ENCODE results near the gene RFX8.
"Not testable (repeated sequence)": the region's sequence is repeated elsewhere in the genome, so short reads cannot be mapped to it uniquely, and the experiment has no call there.

Gene RFX8

GRCh38 chr2:101440127-101440738 lies 34.7 kb downstream of the RFX8 start:
- no peak for DNase-seq (ENCODE audit: low read depth)

GRCh38 chr2:101439716-101440115 lies 35.2 kb downstream of the RFX8 start:
- no peak for DNase-seq (ENCODE audit: low read depth)

- DNase-seq (ENCODE audit: low read depth): not testable (repeated sequence)
Observed at GRCh38 chr2:101438555-101438954, 36.4 kb downstream of the RFX8 start.

- DNase-seq (ENCODE audit: low read depth): no peak
Observed at GRCh38 chr2:101435001-101435862, 39.7 kb downstream of the RFX8 start.

DNA sequence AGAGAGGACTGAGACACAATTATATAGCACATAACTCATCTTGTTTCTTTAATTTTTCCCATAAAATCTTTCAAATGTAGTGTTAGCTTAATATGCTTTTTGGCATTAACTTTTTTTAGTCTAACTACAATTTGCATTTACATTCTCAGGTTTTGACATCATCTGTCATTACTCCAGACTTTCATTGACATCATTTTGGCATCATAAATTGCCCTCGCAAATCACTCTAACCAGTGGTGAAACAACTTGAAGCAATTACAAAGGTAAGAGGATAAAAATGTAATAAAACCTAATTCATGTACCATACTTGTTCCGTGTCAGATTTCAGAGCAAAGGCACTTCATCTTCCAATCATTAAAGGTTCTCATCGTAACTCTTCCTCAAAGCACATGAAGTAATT lies 41.4 kb downstream of the RFX8 start:
- no peak for DNase-seq (ENCODE audit: low read depth)

DNA sequence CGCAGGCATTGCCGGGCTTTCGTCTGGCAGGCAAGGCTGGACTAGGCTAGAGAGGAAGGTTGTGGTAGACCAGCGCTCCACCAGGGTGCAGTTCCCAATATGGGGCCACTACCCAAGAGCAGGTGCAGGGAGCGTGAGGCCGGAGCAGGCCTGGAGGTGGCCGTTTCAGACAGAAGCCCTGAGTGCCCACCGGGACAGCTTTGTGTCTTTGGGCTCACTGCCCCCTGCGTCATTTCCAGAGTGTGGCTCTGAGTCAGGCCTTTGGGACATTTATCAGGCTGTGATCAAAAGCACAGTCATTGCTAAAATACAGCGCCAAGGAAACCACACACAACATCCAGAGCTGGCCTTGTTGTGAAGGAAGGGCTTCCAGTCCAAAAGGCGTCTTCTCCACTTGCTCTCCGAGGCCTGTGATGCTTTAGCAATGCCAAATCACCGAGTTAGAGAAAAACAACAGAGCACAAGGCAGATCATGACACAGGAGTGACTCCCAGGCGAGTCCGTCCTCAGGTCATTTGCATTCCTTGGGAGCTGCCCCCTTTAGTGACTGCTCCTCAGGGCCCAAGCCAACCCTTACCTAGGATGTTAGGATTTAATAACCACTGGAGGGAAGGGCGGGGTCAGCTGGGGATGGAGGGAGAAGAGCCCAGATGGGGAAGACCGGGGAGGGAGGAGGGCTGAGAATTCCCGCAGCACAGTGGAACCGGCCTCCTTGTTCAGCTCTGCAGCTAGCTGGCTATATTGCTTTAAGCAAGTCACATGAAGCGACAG lies 42.3 kb downstream of the RFX8 start:
- DNase-seq (ENCODE audit: low read depth): peak; percentile 28

DNA sequence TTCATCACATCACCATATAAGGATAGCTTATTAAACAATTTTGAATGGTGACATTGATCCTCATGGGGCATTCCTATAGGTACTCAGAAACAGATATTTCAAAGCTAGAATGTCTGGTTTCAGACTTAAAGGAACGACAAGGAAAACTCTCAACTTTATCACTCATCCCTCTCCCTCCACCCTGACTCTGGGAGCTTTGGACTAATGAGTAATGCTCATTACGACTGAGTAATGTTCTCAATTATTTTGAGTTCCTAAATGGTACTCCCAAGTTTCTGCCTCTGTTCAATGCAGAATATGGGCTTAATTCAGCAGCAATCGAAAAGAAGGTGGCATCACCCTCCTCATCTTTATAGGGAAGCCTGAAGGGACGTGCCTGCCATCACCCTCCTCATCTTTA lies 43.4 kb downstream of the RFX8 start:
- DNase-seq (ENCODE audit: low read depth): no peak

GRCh38 chr2:101430156-101430555 lies 44.8 kb downstream of the RFX8 start:
- DNase-seq (ENCODE audit: low read depth): peak; percentile 50

- no peak for DNase-seq (ENCODE audit: low read depth)
Observed at GRCh38 chr2:101429453-101429852, 45.5 kb downstream of the RFX8 start.

GRCh38 chr2:101428422-101429176 lies 46.3 kb downstream of the RFX8 start:
- no peak for DNase-seq (ENCODE audit: low read depth)

DNA sequence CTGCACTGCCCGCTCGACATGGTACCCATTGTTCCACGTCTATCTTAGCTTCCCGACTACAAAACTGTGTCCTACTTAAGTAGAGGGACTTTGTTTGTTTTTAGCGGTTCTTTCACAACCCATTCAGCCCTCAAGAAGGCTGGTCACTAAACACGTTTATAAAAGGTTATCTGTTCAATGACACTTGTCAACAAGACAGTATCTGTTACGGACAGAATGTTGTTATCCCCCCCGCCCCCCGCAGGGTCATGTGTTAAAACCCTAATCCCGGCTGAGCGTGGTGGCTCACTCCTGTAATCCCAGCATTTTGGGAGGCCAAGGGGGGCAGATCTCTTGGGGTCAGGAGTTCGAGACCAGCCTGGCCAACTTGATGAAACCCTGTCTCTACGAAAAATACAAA lies 47.2 kb downstream of the RFX8 start:
- no peak for DNase-seq (ENCODE audit: low read depth)

DNA sequence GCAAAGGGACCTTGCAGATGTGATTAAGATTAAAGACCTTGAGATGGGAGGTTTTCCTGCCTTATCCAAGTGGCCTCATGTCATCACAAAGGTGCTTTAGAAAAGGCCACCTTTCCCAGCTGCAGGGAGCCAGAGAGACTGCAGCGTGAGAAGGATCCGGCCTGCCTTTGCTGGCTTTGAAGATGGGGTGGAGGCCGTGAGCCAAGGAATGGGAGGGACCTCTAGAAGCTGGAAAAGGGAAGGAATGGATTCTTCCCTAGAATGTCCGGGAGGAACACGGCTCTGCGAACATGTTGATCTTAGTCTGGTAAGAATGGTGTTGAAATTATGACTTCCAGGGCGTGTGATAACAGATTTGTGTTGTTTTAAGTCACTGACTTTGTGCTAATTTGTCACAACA lies 47.7 kb downstream of the RFX8 start:
- DNase-seq (ENCODE audit: low read depth): no peak

GRCh38 chr2:101426822-101427221 lies 48.1 kb downstream of the RFX8 start:
- DNase-seq (ENCODE audit: low read depth): no peak

DNA sequence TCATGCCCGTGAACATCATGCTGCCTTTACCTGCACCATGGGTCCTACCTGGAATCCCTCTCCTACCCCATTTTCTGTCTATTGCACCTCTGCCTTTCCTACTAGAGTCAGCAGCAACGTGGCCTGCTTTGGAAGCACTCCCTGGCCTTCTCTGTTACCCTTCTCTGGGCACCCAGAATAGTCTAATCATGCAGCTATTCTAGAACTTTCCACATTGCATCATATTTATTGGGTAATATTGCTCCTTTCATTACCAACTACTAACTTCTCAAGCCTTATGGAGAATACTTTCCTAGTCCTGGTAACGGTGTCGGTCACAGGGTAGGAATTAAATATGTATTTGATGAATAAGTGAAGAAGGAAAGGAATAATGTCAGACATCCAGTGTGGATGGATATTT lies 54.3 kb downstream of the RFX8 start:
- DNase-seq (ENCODE audit: low read depth): no peak

DNA sequence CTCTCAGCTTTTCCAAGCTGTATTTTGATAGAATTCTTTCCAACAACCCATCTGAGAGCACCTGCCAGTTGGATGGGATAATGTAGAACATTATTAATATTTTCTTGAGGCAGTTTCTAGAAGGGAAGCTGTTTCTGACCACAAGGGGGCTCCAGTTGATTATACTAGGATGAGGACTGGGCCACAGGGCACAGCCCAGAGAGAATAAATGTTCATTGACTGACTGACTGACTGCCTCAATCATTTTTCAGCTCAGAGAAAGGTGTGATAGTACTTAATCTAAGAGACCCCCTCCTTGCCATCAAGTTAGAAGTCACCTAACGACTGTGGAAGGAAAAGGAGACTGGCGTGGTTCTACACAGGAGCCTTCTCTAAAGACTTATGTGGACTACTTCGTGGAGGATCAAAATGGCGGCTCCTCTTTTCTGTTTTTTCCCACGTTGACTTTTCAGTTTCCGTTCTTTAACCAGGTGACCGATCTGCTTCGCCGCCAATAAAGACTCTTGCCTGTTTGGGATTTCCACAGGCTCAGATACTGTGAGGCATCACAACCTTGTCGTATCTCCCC lies 55.7 kb downstream of the RFX8 start:
- DNase-seq (ENCODE audit: low read depth): no peak

DNA sequence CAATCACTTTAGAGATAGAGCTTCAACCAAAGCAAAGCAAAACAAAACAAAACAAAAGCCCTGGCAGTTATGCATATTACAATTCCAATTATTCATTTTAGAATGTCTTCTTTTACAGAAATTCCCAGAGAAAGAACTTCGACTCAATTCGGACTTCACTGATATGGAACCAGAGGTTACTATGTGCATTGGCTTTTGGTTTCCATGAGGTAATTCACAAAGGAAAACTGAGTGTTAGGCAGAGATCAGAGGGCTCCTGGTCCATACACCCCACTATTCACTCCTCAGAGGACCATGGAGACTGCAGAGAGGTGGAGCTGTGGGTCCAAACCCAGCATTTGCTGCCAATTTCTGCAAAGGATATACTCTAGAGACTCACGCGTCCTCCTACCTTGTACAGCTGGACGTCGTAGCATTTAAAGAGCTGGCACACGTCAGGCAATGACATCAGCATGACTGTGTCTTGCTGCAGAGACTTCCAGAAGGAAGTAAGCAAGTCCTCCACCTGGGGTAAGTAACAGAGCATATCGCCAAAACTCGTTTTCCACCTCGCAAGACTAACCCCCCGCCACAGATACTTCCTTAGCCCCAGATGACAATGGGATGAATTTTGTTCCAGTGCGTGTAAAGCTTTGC lies 56.3 kb downstream of the RFX8 start:
- DNase-seq (ENCODE audit: low read depth): no peak

GRCh38 chr2:101416609-101417008 lies 58.3 kb downstream of the RFX8 start:
- no peak for DNase-seq (ENCODE audit: low read depth)

DNA sequence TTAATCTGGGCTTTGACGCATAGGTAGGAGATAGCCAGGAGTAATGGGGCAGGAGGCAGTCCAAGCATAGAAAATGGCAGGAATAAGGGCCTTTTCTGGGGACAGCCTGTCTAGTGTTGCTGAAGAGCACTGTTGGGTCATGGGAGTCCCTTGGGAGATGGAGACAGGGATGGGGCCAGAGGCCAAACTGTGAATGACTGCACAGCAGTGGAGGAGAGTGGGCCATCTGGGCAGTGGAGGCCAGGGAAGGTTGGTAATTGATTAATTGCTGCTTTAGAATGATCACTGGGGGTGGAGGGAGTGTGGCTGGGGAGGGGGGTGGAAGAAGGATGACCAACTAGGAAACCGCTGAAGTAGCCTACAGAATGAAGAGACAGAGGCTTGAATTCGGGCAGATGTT lies 59.0 kb downstream of the RFX8 start:
- DNase-seq (ENCODE audit: low read depth): no peak

DNA sequence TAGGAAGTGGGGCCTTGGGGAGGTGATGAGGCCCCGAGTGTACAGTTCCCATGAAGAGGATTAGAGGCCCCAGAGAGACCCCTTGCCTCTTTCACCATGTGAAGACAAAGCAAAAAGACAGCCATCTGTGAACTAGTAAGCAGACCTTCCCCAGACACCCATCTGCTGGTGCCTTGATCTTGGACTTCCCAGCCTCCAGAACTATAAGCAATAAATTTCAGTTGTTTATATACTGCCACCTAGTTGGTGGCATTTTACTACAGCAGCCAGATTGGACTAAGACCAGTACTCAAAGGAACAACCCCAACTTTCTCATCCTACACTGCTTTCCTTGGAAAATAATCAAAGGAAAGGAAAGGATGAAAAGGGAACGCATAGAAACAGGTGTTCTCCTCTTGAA lies 59.7 kb downstream of the RFX8 start:
- DNase-seq (ENCODE audit: low read depth): no peak

- DNase-seq (ENCODE audit: low read depth): no peak
Observed at GRCh38 chr2:101412092-101412694, 62.7 kb downstream of the RFX8 start.

GRCh38 chr2:101410746-101411145 lies 64.2 kb downstream of the RFX8 start:
- no peak for DNase-seq (ENCODE audit: low read depth)

Measured in GM04503 (cell line).